HFFc6 (cell line): ENCODE measurements around the gene ARHGAP27. TPM values are rescaled to one million over a fixed set of nuclear protein-coding genes. Genes with fewer than 3 reads are reported as not detected.
"Not testable (repeated sequence)": the region's sequence is repeated elsewhere in the genome, so short reads cannot be mapped to it uniquely, and the experiment has no call there.

Experiments
- DNase-seq: peaks from one replicate; pipeline ENCODE4 v3.0.0-alpha.2; 2018
- H3K27ac Mint-ChIP-seq: 2 replicates; pipeline ENCODE4 v1.8.0; 2020; ENCODE audit warnings: mild to moderate bottlenecking, mixed read lengths
- H3K27me3 Mint-ChIP-seq: 2 replicates; pipeline ENCODE4 v1.8.0; 2021; ENCODE audit warnings: mild to moderate bottlenecking, moderate library complexity, mixed read lengths; ENCODE audit not compliant: insufficient read depth
- H3K36me3 Mint-ChIP-seq: 2 replicates; pipeline ENCODE4 v1.8.0; 2021; ENCODE audit warnings: low read depth, mixed read lengths
- H3K4me1 Mint-ChIP-seq: 2 replicates; pipeline ENCODE4 v1.8.0; 2020; ENCODE audit warnings: low read depth, mixed read lengths
- H3K4me3 Mint-ChIP-seq: 2 replicates; pipeline ENCODE4 v1.8.0; 2020; ENCODE audit warnings: mild to moderate bottlenecking, moderate library complexity, mixed read lengths
- H3K9me3 Mint-ChIP-seq: 2 replicates; pipeline ENCODE4 v1.8.0; 2020; ENCODE audit warnings: mild to moderate bottlenecking, mixed read lengths
- long read RNA-seq: library from polyadenylated mRNA; unstranded; transcript quantifications from one replicate; pipeline ENCODE4 v2.0.0, GENCODE V29; 2019
- total RNA-seq, 6 experiments: library from RNA; stranded (reverse); fragmentation: NEBNext Ultra II Directional; extraction: Animal tissue kit (Norgen Biotek cat#: 25700); gene quantifications; 2 replicates in 1 of 6; 3 replicates in 5 of 6; pipeline ENCODE4 v1.2.3, GENCODE V29; 2021
- TF ChIP-seq, protein P1 (sequence below): fragments of 200-600 bp; sonication (generic); IDR thresholded peaks from 2 replicates; pipeline ENCODE4 v1.5.0; 2021; ENCODE audit warnings: antibody characterized with exemption, mild to moderate bottlenecking

The ARHGAP27 gene, protein sequence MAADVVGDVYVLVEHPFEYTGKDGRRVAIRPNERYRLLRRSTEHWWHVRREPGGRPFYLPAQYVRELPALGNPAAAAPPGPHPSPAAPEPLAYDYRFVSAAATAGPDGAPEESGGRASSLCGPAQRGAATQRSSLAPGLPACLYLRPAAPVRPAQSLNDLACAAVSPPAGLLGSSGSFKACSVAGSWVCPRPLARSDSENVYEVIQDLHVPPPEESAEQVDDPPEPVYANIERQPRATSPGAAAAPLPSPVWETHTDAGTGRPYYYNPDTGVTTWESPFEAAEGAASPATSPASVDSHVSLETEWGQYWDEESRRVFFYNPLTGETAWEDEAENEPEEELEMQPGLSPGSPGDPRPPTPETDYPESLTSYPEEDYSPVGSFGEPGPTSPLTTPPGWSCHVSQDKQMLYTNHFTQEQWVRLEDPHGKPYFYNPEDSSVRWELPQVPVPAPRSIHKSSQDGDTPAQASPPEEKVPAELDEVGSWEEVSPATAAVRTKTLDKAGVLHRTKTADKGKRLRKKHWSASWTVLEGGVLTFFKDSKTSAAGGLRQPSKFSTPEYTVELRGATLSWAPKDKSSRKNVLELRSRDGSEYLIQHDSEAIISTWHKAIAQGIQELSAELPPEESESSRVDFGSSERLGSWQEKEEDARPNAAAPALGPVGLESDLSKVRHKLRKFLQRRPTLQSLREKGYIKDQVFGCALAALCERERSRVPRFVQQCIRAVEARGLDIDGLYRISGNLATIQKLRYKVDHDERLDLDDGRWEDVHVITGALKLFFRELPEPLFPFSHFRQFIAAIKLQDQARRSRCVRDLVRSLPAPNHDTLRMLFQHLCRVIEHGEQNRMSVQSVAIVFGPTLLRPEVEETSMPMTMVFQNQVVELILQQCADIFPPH
- total RNA-seq = 1 to 10 TPM; 1.8 to 3.8 (median 2.7) TPM
- long read RNA-seq = 0 reads

DNA sequence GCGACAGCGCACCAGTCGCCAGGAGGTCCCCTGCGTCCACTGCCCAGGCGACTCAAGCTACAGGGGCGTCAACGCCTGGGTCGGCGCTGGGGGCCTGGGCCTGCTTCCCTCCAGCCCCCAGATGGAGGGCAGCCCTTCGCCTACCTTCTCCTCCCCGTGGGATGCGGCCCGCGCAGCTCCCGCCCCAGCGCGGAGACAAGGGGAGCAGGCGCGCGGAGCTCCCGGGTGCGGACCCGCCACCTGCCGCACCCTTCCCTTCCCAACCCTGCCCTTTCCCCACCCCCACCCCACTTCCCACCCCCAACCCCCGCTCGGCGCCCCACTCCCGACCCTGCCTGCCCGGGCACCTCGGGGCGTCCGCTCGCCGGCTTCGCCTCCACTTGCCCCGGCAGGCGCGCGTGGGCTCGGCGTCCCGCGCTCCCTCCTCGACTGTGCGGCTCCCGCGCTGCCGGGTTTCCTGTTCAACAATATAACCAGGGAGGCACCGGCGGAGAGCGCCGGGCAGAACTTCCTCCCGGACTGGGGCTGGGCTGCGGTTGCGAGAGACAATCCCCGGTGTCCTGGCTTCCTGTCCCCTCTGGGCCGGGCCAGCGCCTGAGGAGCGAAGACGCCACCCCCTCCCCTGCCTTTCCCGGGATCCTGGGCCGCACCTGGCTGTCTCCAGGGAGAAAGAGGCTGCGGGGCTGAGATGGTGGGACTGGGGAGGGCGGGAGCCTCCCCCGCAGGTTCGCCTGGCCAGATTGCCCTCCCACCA is at the start of gene ARHGAP27:
Gene ARHGAP27, minus strand, starts transcription at position 466 of the 754 bp plus-strand sequence. CDS start 2,591 bp downstream, outside the sequence.
- peaks cover 28% of the 10 kb centered on the region for H3K27me3 Mint-ChIP-seq
- H3K9me3 Mint-ChIP-seq = no peaks in the 10 kb centered on the region; the same call in 1 of the 2 replicates
- H3K36me3 Mint-ChIP-seq = peaks cover 5% of the 10 kb centered on the region; the same call in 1 of the 2 replicates
- no peak for DNase-seq
- H3K27ac Mint-ChIP-seq = no peak within 1 kb of the TSS
- H3K4me3 Mint-ChIP-seq = peak within 1 kb of the TSS; percentile 84
- TF ChIP-seq, protein P1, sequence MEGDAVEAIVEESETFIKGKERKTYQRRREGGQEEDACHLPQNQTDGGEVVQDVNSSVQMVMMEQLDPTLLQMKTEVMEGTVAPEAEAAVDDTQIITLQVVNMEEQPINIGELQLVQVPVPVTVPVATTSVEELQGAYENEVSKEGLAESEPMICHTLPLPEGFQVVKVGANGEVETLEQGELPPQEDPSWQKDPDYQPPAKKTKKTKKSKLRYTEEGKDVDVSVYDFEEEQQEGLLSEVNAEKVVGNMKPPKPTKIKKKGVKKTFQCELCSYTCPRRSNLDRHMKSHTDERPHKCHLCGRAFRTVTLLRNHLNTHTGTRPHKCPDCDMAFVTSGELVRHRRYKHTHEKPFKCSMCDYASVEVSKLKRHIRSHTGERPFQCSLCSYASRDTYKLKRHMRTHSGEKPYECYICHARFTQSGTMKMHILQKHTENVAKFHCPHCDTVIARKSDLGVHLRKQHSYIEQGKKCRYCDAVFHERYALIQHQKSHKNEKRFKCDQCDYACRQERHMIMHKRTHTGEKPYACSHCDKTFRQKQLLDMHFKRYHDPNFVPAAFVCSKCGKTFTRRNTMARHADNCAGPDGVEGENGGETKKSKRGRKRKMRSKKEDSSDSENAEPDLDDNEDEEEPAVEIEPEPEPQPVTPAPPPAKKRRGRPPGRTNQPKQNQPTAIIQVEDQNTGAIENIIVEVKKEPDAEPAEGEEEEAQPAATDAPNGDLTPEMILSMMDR = no peak
- H3K4me1 Mint-ChIP-seq = peaks cover 11% of the 10 kb centered on the region

DNA sequence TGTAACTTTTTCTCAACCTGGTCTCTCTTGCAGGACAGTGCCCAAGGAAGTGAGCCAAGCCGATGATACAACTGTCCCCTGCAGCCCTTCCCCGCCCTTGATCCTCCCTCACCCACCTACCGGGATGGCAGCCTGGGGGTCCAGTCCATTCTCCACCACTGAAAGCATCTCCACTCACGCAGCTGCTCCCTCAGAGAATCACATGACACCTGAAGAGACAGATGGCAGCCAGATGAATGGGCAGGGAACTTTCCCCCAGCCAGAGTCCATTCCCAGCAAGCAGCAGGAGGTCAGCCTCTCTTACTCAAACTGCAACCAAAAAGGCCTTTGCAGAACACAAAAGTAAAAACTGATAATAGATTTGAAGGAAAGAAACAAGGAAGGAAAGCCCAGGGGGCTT is 49.6 kb upstream of the ARHGAP27 start:
- H3K27me3 Mint-ChIP-seq, H3K27ac Mint-ChIP-seq, H3K4me3 Mint-ChIP-seq, DNase-seq, H3K9me3 Mint-ChIP-seq, H3K36me3 Mint-ChIP-seq: not testable (repeated sequence)
- peaks cover 14% of the 10 kb centered on the region for H3K4me1 Mint-ChIP-seq

DNA sequence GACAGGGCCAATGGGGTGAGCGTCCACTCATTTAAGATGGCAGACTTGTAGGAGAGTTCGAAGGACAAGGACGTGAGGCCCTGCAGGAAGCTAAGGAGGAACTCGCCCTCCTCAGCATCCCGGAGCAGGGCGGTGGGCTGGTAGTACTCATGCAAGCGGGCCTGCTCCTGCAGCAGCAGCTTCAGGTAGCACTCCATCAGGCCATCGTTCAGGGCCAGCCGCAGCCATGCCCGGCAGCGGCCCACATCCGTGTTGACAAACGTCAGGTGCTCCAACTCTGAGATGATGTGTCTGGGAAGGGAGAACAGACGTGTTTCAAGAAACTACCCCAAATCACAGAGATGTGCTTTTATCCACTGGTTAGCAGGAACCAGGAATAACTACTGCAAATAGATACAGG is 42.8 kb upstream of the ARHGAP27 start:
- not testable (repeated sequence) for H3K27me3 Mint-ChIP-seq, H3K27ac Mint-ChIP-seq, H3K9me3 Mint-ChIP-seq, H3K36me3 Mint-ChIP-seq, DNase-seq, H3K4me1 Mint-ChIP-seq, H3K4me3 Mint-ChIP-seq

DNA sequence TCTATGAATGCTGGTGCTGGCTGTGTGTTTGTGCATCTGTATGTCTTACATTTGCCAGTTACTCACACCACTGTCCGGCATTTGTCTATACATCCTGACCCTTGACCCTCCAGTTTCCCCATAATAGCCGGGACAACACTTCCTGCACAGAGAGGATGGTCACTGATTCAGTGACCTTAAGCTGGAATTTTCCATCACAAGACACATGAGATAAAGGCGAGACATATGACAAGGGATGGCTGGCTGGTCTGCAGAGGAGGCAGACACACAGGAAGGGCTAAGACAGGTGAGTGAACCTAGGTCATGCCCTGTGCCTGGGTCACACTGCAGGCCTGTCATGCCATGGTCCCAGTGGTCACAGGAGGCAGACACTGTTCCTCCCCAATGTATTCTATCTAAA is 39.6 kb upstream of the ARHGAP27 start:
- not testable (repeated sequence) for H3K4me3 Mint-ChIP-seq, H3K27me3 Mint-ChIP-seq, H3K27ac Mint-ChIP-seq, H3K4me1 Mint-ChIP-seq, H3K9me3 Mint-ChIP-seq, DNase-seq, H3K36me3 Mint-ChIP-seq

DNA sequence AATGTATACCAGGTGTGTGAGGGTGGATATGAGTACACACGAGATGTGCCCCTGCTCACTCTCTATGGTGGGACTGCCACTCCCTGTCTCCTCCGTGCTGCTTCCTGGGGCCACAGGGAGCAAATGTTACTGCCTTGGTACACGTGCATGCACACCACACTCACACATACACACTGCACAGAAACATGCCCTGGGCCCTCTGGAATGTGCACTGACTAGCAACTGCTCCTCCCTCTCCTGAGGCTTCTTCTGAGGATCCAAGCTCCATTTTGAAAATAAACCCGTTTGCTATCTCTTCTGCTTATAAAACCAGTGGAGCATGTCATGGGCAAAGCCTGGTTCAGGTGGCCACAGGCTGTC is 36.5 kb upstream of the ARHGAP27 start:
- not testable (repeated sequence) for H3K4me1 Mint-ChIP-seq, H3K27me3 Mint-ChIP-seq, H3K9me3 Mint-ChIP-seq, H3K27ac Mint-ChIP-seq, DNase-seq, H3K4me3 Mint-ChIP-seq, H3K36me3 Mint-ChIP-seq

DNA sequence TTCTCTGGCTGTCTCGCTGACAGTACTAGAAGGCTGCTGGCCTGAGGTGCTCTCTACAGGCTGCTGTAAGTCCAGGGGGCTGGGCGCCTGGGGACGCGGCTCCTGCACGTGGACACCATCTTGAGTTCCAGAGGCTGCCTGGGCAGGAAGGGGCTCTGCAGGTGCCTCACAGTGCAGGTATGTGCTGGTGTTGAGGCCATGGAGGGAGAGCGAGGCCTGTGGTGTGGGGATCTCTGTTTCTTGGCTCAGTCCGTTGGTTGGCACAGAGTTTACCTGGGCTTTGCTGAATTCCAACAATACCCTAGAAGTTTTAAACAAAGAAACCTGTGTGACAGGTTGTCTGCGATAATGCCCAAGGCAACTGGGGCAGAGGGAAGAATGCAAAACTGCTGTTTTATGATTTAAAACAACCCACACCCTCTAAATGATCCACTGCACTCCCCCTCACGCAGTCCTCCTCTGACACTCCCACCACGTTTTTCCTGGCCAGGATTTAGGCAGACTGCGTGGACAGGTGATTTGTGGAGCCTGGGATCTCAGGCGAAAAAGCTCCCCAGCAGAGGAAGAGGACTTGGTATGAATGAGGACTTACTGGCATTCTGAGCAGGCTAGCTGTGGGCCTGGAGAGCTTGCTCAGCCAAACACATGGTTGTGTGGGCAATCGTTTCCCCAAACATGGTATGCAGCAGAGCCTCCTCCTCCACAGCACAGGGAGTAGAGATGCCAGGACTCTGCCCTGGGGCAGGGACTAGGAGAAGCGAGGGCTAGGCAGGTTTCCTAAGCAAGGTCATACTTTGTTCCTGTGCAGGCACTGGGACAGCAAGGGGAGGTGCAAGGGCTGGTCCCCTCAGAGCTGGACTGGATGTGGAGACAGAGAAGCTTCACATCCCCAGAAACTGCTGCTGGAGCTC is 35.9 kb upstream of the ARHGAP27 start:
- not testable (repeated sequence) for H3K4me3 Mint-ChIP-seq, H3K36me3 Mint-ChIP-seq, DNase-seq, H3K4me1 Mint-ChIP-seq, H3K9me3 Mint-ChIP-seq, H3K27ac Mint-ChIP-seq, H3K27me3 Mint-ChIP-seq

DNA sequence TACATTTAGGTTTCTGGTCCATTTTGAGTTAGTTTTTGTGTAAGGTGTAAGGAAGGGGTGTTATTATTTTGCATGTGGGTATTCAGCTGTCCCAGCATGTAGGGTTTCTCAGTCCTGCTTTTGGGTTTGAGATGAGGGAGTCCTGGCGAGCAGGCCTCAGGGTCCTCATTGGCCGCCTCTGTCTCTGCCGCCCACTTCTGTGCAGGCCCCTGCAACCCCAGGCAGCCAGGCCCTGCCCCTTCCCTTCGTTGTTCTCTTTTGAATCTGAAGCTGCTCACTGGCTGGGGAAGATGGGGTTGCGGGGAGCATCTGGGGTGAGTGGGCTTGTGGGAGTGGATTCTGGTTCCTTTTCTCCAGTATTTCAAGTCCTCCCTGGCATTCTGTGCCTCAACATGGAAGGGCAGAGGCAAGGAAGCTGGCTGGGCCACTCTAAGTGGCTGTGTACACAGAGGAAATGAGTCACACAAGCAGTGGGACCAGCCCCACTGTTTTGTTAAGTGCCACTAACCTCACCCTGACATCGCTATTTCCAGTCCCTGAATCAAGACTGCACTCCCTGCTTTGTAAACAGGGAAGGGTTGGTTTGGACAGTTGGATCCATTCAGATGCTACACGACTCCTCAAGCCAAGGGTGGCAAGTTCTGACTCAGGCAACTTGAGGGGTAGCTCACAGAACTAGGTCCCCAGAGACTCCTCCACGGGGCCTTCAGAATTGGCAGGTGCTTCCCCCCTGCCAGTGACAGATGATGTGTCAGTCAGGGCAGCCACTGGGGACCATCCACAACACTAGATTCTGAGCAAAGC is 29.1 kb upstream of the ARHGAP27 start:
- peak; percentile 57 for DNase-seq
- not testable (repeated sequence) for H3K36me3 Mint-ChIP-seq, H3K9me3 Mint-ChIP-seq, H3K27me3 Mint-ChIP-seq, H3K4me3 Mint-ChIP-seq
- peak overlapping the region; percentile 67 for H3K27ac Mint-ChIP-seq
- H3K4me1 Mint-ChIP-seq = peaks cover 23% of the 10 kb centered on the region

DNA sequence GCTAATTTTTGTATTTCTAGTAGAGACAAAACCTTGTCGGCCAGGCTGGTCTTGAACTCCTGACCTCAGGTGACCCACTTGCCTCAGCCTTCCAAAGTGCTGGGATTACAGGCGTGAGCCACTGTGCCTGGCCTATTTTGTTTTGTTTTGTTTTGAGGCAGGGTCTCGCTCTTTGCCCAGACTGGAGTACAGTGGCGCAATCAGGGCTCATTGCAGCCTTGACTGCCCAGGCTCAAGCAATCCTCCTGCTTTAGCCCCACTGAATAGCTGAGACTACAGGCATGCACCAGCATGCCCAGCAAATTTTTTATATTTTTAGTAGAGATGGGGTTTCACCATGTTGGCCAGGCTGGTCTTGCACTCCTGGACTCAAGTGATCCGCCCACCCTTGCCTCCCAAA is 27.8 kb upstream of the ARHGAP27 start:
- not testable (repeated sequence) for H3K27ac Mint-ChIP-seq, H3K27me3 Mint-ChIP-seq

DNA sequence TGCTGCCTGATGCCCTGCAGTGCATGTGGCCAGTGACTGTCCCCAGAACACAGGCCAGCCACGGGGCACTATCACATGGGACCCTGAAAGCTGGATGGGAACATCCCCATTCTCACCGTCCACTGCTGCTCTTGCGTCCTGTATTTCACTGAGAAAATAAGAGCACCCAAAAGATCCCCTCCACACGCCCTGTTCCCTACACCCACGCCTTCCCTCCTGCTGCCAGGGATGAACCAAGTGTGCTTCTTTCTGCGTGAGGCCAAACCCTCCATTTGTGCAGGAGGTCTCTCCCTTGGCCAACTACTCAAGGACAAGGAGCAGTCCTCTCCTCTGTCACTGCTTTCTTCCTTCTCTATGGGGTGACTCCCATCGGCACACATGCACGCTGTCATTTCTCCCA is 21.7 kb upstream of the ARHGAP27 start:
- DNase-seq, H3K9me3 Mint-ChIP-seq, H3K36me3 Mint-ChIP-seq, H3K27me3 Mint-ChIP-seq, H3K27ac Mint-ChIP-seq, H3K4me1 Mint-ChIP-seq, H3K4me3 Mint-ChIP-seq: not testable (repeated sequence)

More for the DNA sequence above, 27.8 kb upstream of the ARHGAP27 start:
- H3K4me1 Mint-ChIP-seq = peaks cover 23% of the 10 kb centered on the region
- not testable (repeated sequence) for DNase-seq, H3K9me3 Mint-ChIP-seq, H3K4me3 Mint-ChIP-seq, H3K36me3 Mint-ChIP-seq
